Pulmonary artery endothelial cell (primary cell): ENCODE results near the gene TLE1. TPM values are rescaled to one million over a fixed set of nuclear protein-coding genes. Genes with fewer than 3 reads are reported as not detected.
"Not testable (repeated sequence)": the region's sequence is repeated elsewhere in the genome, so short reads cannot be mapped to it uniquely, and the experiment has no call there.

ENCODE experiments used
- DNase-seq: peaks from one replicate; pipeline ENCODE4 v3.0.0-alpha.2; 2011; ENCODE audit warnings: low read depth, low spot score
- total RNA-seq: library from RNA; depleted of rRNA; stranded (reverse); fragments of >200 nt; gene quantifications from 2 replicates; pipeline ENCODE4 v1.2.3, GENCODE V29; 2014

Gene TLE1
- 42.4 and 54.5 TPM in 2 replicates for total RNA-seq

GRCh38 chr9:81689343-81690175, at the start of gene TLE1:
TSS of gene TLE1 (minus strand) at chr9:81689547. CDS start at chr9:81688240, 1,307 bp downstream.
- peak; percentile 98 for DNase-seq

- no peak for DNase-seq
Measured at GRCh38 chr9:81737871-81738507, 48.6 kb upstream of the TLE1 start.

- not testable (repeated sequence) for DNase-seq
Measured at GRCh38 chr9:81730498-81730897, 41.2 kb upstream of the TLE1 start.

GRCh38 chr9:81729135-81729534, 39.8 kb upstream of the TLE1 start:
- no peak for DNase-seq

DNA sequence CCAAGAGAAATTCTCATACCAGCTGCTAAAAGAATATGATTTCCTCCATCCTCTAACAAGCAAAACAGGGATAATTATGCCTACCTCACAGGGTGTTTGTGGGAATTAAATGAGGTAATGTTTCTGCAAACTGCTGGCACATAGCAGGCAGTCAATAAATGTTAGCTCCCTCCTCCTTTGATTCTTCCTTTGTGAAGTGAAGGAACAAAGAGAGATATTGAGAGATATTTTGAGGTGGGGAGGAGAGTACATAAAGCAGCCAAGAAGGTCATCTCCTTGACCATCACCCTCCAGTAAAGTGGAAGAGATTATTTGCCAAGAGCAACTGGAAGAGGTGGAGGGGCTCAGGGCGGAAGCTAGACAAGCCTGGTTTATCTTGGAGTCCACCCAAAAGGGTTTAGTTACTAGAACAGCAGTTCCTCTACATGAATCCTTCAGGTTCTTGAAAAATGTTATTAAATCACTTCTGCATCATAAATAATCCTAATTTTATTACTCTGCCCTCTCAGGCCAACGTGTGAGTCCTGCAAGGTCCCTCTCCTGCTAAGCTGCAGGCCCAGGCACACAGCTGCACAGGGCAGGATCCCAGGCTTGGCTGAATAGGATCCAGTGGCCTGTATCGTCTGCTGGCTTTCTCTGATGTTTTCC, 35.0 kb upstream of the TLE1 start:
- DNase-seq, result no peak

GRCh38 chr9:81722277-81722676, 32.9 kb upstream of the TLE1 start:
- no peak for DNase-seq

- DNase-seq, result no peak
Measured at GRCh38 chr9:81720450-81721086, 31.2 kb upstream of the TLE1 start.

GRCh38 chr9:81719972-81720371, 30.6 kb upstream of the TLE1 start:
- no peak for DNase-seq

DNA sequence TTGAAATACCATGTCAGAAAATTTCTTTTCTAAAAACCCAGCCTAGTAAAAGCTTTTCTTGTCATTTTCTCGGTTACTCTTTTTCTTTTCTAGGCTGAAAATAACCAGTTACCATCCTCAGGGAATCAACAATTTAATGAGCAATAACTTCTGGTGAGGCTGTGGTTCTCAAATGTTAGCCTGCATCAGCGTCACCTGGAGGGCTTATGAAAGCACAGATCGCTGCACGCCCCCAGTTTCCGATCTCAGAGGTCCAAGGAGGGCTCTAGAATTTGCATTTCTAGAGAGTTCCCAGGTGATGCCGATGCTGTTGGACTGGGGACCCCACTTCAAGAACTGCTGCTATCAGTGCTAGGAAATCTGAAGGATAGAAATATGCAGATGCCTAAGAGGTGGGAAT, 28.9 kb upstream of the TLE1 start:
- no peak for DNase-seq

- no peak for DNase-seq
Measured at GRCh38 chr9:81717747-81718077, 28.4 kb upstream of the TLE1 start.

DNA sequence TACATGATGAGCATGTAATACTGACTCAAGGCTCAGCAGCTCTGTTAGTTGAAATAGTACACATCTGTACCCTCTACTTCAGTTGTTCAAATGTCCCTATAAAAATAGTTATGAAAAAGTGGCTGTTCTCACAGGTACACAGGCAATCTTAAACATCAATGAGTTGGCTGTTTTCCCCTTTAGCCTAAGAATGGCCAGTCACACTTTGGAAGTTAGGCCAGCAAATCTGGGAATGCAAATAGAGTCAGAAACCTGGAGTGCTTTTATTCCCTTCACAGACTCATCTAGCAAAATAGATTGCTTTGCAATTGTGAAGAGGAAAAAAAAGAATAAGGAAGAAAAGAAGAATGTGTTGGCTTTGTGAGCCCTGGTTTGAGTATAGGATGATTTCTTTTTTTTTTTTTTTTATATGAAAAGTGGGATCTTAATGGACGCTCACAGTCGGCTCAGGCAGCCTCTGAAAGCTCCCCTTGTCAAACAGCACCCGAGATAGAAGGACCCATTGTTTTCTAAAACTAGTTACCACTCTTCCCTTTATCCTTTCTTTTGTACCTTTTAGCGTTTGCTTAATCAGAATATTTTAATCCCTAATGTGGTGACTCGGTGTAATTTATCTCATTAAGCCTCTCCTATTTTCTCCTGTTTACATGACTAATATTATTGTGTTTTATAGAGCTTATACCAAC, 27.9 kb upstream of the TLE1 start:
- no peak for DNase-seq

- no peak for DNase-seq
Measured at GRCh38 chr9:81716409-81716808, 27.1 kb upstream of the TLE1 start.

GRCh38 chr9:81705578-81705977, 16.2 kb upstream of the TLE1 start:
- no peak for DNase-seq

DNA sequence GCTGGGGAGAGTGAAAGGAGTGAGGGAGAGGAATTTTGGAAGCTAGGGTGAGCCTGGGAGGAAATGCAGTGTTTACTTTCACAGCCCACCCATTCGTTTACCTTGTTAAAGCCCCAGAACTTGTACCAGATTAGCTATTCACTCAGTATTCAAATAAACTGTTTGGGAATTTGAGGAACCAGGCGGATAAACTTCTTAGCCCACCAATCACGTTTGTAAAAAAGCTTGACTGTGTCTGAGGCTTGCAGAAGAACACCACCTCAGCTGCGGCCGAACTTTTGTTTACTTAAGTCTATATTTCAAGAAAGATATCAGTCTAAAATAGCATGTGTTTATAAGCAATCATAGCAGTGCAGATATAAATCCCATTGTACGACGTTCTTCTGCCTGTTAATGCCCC, 5.2 kb upstream of the TLE1 start:
- no peak for DNase-seq

- no peak for DNase-seq
Measured at GRCh38 chr9:81693671-81694378, 4.5 kb upstream of the TLE1 start.

- DNase-seq, result no peak
Measured at GRCh38 chr9:81690251-81690851, 1.0 kb upstream of the TLE1 start.

DNA sequence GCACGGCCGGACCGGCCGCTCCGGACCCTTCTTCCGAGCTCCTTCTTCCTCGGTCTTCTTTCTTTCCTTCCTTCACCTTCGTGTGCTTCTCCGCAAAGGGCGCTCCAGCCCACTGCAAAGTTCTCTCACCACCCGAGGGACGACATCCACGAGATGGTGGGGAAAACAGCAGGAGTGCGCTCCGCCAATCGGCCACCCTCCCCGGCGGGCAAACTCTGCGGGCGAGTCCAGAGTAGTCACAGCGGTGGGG, 329 bp downstream of the TLE1 start:
- DNase-seq, result not testable (repeated sequence)

GRCh38 chr9:81688262-81689092, 870 bp downstream of the TLE1 start:
- not testable (repeated sequence) for DNase-seq

DNA sequence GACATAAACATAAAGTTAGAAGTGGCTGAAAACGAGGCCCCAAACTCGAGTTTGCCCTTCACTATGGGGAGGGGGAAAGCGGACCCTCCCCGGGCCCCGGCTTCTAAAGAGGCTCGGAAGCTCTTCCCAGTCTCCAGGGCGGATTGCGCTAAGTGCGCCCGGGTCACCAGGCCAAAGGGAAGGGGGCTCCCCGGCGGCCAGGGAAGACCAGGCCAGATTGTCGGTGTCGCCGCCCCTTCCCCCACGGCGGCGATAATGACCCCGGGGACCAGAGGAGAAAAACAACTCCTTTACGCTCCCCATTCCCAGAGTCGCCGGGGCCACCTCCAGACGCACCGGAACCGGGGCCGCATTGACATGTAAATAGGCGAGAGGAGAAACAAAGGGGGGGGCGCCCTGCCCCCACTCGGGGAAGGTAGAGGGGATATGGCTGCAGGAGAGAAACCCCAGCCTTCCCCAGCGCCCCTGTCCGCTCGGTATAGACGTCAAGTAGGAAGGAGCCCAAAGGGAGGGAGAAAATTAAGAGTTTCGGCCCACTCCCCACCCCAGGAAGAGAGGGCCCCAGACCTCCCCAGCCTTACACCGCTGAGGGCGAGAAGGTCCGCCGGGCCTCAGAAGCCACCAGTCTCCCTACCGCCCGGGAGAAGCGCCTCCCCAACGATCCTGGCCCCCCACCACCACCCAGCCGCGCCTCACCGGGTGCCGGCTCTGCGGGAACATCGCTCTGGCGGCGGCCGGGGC, 1.7 kb downstream of the TLE1 start:
- no peak for DNase-seq
